DOHH2 (cell line): Measurements from ENCODE around the gene MYO1D.

Experiments used
- H3F3A ChIP-seq: fragments of 200-600 bp; sonication (generic), shearing (Covaris generic); 2 replicates; pipeline ENCODE4 v1.6.0; 2016; ENCODE audit warnings: antibody characterized with exemption, mild to moderate bottlenecking; ENCODE audit not compliant: control insufficient read depth, insufficient read depth
- H3K27ac ChIP-seq: fragments of 200-600 bp; sonication (generic); 2 replicates; pipeline ENCODE4 v1.5.1; 2014; ENCODE audit warnings: low read depth, mild to moderate bottlenecking, low read length, moderate library complexity
- H3K27me3 ChIP-seq: fragments of 200-600 bp; sonication (generic); 2 replicates; pipeline ENCODE4 v1.6.1; 2014; ENCODE audit warnings: mild to moderate bottlenecking, low read length, mixed read lengths; ENCODE audit not compliant: control insufficient read depth
- H3K36me3 ChIP-seq: fragments of 200-600 bp; sonication (generic); 2 replicates; pipeline ENCODE4 v1.6.1; 2014; ENCODE audit warnings: mild to moderate bottlenecking, low read length, moderate library complexity, mixed read lengths; ENCODE audit not compliant: control insufficient read depth
- H3K4me1 ChIP-seq: fragments of 200-600 bp; sonication (generic); 2 replicates; pipeline ENCODE4 v1.6.1; 2014; ENCODE audit warnings: mild to moderate bottlenecking, low read length, mixed read lengths; ENCODE audit not compliant: control insufficient read depth
- H3K4me2 ChIP-seq: fragments of 200-600 bp; sonication (generic); 2 replicates; pipeline ENCODE4 v1.6.0; 2014; ENCODE audit warnings: mild to moderate bottlenecking, low read length, moderate library complexity
- H3K4me3 ChIP-seq: fragments of 200-600 bp; sonication (generic); 2 replicates; pipeline ENCODE4 v1.5.1; 2014; ENCODE audit warnings: mild to moderate bottlenecking, low read length, mixed read lengths
- H3K79me2 ChIP-seq: fragments of 200-600 bp; sonication (generic); 2 replicates; pipeline ENCODE4 v1.6.1; 2014; ENCODE audit warnings: mild to moderate bottlenecking, low read length, mixed read lengths; ENCODE audit not compliant: control insufficient read depth
- H3K9me2 ChIP-seq: fragments of 200-600 bp; sonication (generic); replicated peaks from 2 replicates; pipeline ENCODE4 v1.6.1; 2014; ENCODE audit warnings: mild to moderate bottlenecking, low read length, mixed read lengths; ENCODE audit not compliant: control insufficient read depth
- H3K9me3 ChIP-seq: fragments of 200-600 bp; sonication (generic); 2 replicates; pipeline ENCODE4 v1.6.1; 2014; ENCODE audit warnings: antibody characterized with exemption, low read length, mixed read lengths; ENCODE audit not compliant: control insufficient read depth, insufficient read depth
- H4K20me1 ChIP-seq: fragments of 200-600 bp; sonication (generic); 2 replicates; pipeline ENCODE4 v1.6.0; 2014; ENCODE audit warnings: low read depth, mild to moderate bottlenecking, antibody characterized with exemption, low read length, moderate library complexity; ENCODE audit not compliant: control insufficient read depth, insufficient read depth
- EZH2phosphoT487 ChIP-seq: fragments of 200-600 bp; sonication (generic); IDR thresholded peaks from 2 replicates; pipeline ENCODE4 v1.6.1; 2017; ENCODE audit warnings: borderline replicate concordance, mild to moderate bottlenecking, antibody characterized with exemption, low read length, moderate library complexity, mixed read lengths
- TF ChIP-seq, protein P1 (sequence below): fragments of 200-600 bp; sonication (generic); IDR thresholded peaks from one replicate; pipeline ENCODE4 v1.5.1; 2014; ENCODE audit warnings: antibody characterized with exemption, mild to moderate bottlenecking, low read depth, low read length; ENCODE audit not compliant: poor library complexity, severe bottlenecking

Gene MYO1D

DNA sequence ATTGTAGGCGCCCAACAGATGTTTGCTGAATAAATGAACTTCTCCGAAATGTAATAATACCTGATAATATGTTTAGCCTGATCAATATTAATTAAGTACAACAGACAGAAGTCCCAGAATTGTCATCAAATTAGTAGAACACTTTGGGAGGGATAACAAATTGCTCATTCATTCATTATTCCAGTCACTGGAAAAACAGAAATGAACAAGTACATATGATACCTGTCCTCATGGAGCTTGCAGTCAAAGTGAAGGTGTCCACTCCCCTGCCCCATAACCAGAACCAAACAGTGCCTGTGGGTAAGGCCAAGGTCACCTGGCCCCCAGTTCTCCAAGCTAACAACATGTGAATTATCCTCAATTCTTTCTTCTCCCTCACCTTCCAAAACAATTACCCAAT lies 42.8 kb downstream of the MYO1D start:
- H4K20me1 ChIP-seq: no peaks in the 10 kb centered on the region
- H3K36me3 ChIP-seq: no peaks in the 10 kb centered on the region
- H3F3A ChIP-seq: no peaks in the 10 kb centered on the region
- H3K4me3 ChIP-seq: no peak overlapping the region
- H3K27me3 ChIP-seq: peaks cover 37% of the 10 kb centered on the region
- TF ChIP-seq, protein P1, sequence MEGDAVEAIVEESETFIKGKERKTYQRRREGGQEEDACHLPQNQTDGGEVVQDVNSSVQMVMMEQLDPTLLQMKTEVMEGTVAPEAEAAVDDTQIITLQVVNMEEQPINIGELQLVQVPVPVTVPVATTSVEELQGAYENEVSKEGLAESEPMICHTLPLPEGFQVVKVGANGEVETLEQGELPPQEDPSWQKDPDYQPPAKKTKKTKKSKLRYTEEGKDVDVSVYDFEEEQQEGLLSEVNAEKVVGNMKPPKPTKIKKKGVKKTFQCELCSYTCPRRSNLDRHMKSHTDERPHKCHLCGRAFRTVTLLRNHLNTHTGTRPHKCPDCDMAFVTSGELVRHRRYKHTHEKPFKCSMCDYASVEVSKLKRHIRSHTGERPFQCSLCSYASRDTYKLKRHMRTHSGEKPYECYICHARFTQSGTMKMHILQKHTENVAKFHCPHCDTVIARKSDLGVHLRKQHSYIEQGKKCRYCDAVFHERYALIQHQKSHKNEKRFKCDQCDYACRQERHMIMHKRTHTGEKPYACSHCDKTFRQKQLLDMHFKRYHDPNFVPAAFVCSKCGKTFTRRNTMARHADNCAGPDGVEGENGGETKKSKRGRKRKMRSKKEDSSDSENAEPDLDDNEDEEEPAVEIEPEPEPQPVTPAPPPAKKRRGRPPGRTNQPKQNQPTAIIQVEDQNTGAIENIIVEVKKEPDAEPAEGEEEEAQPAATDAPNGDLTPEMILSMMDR: no peak
- no peak for TF ChIP-seq EZH2phosphoT487
- H3K9me2 ChIP-seq: no peaks in the 10 kb centered on the region
- H3K4me1 ChIP-seq: 0 out of 2 replicates have a peak, but pooled peaks cover 4% of the 10 kb centered on the region
- H3K4me2 ChIP-seq: no peak overlapping the region
- H3K9me3 ChIP-seq: no peaks in the 10 kb centered on the region
- H3K27ac ChIP-seq: no peak overlapping the region
- no peaks in the 10 kb centered on the region for H3K79me2 ChIP-seq

DNA sequence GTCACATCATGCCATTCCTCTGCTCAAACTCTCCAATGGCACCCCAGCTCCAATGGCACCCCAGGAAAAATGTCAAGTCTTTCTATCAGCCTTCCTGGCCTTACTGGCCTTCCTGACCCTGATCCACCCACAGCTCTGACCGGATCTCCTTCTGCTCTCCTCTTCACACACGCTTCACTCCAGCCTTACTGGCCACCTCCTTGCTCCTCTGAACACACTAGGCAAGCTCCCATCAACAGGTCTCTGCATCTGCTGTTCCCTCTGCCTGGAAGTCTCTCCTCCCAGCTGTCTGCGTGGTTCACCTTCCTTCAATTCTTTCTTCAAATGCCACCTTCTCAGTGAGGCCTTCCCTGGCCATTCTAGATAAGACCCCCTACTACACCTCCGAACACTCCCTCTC lies 43.4 kb downstream of the MYO1D start:
- no peaks in the 10 kb centered on the region for H3K36me3 ChIP-seq
- peaks cover 8% of the 10 kb centered on the region for H3K4me1 ChIP-seq
- peaks cover 43% of the 10 kb centered on the region for H3K27me3 ChIP-seq

DNA sequence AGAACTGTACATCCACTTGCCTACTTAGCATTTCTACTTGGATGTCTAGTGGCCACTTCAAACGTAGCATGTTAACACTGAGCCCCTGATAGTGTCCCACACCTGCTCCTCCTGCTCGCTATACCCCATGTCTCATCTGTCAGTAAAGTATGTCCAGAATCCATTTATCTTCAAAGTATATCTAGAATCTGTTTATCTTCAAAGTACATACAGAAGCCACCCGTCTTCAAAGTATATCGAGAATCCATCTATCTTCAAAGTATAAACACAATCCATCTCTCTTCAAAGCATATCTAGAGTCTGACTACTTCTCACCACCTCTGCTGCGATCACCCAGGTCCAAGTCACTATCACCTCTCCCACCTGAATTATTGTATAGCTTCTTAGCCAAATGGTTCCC lies 43.8 kb downstream of the MYO1D start:
- no peaks in the 10 kb centered on the region for H3K79me2 ChIP-seq
- H3K4me3 ChIP-seq: no peak overlapping the region
- TF ChIP-seq, protein P1: no peak
- no peak for TF ChIP-seq EZH2phosphoT487
- no peak overlapping the region for H3K4me2 ChIP-seq
- H3K4me1 ChIP-seq: peaks cover 10% of the 10 kb centered on the region
- no peaks in the 10 kb centered on the region for H3K36me3 ChIP-seq
- no peaks in the 10 kb centered on the region for H4K20me1 ChIP-seq
- H3F3A ChIP-seq: no peaks in the 10 kb centered on the region
- H3K9me2 ChIP-seq: no peaks in the 10 kb centered on the region
- no peaks in the 10 kb centered on the region for H3K9me3 ChIP-seq
- no peak overlapping the region for H3K27ac ChIP-seq
- peaks cover 45% of the 10 kb centered on the region for H3K27me3 ChIP-seq

More for the DNA sequence above, 43.4 kb downstream of the MYO1D start:
- H3K9me2 ChIP-seq: no peaks in the 10 kb centered on the region
- no peaks in the 10 kb centered on the region for H4K20me1 ChIP-seq
- TF ChIP-seq EZH2phosphoT487: no peak
- TF ChIP-seq, protein P1: no peak
- no peak overlapping the region for H3K27ac ChIP-seq
- H3F3A ChIP-seq: no peaks in the 10 kb centered on the region
- no peak overlapping the region for H3K4me3 ChIP-seq
- H3K4me2 ChIP-seq: no peak overlapping the region
- H3K9me3 ChIP-seq: no peaks in the 10 kb centered on the region
- H3K79me2 ChIP-seq: no peaks in the 10 kb centered on the region
